Upper lobe of left lung (tissue), 4 donors: ENCODE data around the gene PI4K2A.

Experiments
- EP300 ChIP-seq, 4 donors: sonication (generic); formaldehyde crosslinking; IDR thresholded peaks; one replicate each; pipeline ENCODE4 v1.5.1; 2017; ENCODE audit warnings: antibody characterized with exemption in 4 of 4, control low read depth in 2 of 4
- POLR2A ChIP-seq, 4 donors: fragments of 450-650 bp; IDR thresholded peaks; one replicate each; pipeline ENCODE4 v1.5.1; 2016 to 2017; ENCODE audit warnings: antibody characterized with exemption in 4 of 4, mild to moderate bottlenecking in 2 of 4
- POLR2AphosphoS5 ChIP-seq, 2 donors: sonication (generic); formaldehyde crosslinking; IDR thresholded peaks; one replicate each; pipeline ENCODE4 v1.5.1; 2017; ENCODE audit warnings: antibody characterized with exemption in 2 of 2
- TF ChIP-seq, protein P1 (sequence below), 6 experiments: fragments of 450-650 bp in 4 of 6; fragments of 200-600 bp in 2 of 6; sonication (generic) in 2 of 6; IDR thresholded peaks; one replicate each; pipeline ENCODE4 v1.5.1; 2016 to 2019; ENCODE audit warnings: antibody characterized with exemption in 6 of 6

DNA sequence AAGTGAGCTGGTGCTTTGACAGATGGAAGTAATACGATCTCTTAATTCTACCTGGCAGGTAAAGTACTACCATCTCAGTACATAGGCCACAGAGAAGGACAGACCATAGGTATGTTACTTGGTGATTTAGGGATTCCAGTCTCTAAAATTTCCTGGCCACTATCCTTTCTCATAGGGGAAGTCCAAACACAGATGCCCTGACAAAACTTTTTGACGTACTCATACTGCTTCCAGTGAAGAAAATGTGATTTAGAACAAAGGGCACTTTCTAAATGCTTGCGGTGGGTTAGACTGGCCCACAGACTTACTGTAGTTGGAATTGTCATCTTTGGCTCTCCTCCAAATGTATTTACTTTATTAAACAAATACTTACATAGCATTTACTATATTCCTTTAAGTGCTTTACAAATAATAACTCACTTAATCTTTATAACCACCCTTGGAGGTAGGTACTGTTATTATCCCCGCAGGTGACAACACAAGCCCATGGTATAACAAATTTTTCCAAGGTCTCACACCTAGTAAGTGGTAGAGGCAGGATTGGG is 3.0 kb downstream of the PI4K2A start:
- TF ChIP-seq, protein P1, sequence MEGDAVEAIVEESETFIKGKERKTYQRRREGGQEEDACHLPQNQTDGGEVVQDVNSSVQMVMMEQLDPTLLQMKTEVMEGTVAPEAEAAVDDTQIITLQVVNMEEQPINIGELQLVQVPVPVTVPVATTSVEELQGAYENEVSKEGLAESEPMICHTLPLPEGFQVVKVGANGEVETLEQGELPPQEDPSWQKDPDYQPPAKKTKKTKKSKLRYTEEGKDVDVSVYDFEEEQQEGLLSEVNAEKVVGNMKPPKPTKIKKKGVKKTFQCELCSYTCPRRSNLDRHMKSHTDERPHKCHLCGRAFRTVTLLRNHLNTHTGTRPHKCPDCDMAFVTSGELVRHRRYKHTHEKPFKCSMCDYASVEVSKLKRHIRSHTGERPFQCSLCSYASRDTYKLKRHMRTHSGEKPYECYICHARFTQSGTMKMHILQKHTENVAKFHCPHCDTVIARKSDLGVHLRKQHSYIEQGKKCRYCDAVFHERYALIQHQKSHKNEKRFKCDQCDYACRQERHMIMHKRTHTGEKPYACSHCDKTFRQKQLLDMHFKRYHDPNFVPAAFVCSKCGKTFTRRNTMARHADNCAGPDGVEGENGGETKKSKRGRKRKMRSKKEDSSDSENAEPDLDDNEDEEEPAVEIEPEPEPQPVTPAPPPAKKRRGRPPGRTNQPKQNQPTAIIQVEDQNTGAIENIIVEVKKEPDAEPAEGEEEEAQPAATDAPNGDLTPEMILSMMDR (IDR thresholded peaks at IDR 0.05) = no peak
- TF ChIP-seq POLR2A (IDR thresholded peaks at IDR 0.05) (no peak), EP300 (IDR thresholded peaks at IDR 0.05) (no peak), POLR2AphosphoS5 (IDR thresholded peaks at IDR 0.05) (no peak)
